Measurements from ENCODE around the gene NPHS1.

The NPHS1 gene

GRCh38 chr19:35783469-35784434 lies 68.6 kb downstream of the NPHS1 start:
- in situ Hi-C loops (cut with MboI; ENCODE audit: low sequenced_read_pairs, unreplicated experiment), result no loop called here
- DNase-seq (ENCODE audit: low spot score), result no peak
- no peak for TF ChIP-seq CTCF (IDR thresholded peaks at IDR 0.05; ENCODE audit: borderline replicate concordance, control extremely low read depth, extremely low read depth, insufficient read depth, missing control alignments)

GRCh38 chr19:35782589-35782988 lies 69.7 kb downstream of the NPHS1 start:
- TF ChIP-seq CTCF (IDR thresholded peaks at IDR 0.05; ENCODE audit: borderline replicate concordance, control extremely low read depth, extremely low read depth, insufficient read depth, missing control alignments), result no peak
- DNase-seq (ENCODE audit: low spot score), result no peak
- in situ Hi-C loops (cut with MboI; ENCODE audit: low sequenced_read_pairs, unreplicated experiment), result no loop called here

GRCh38 chr19:35781650-35782049 lies 70.7 kb downstream of the NPHS1 start:
- no peak for DNase-seq (ENCODE audit: low spot score)
- no peak for TF ChIP-seq CTCF (IDR thresholded peaks at IDR 0.05; ENCODE audit: borderline replicate concordance, control extremely low read depth, extremely low read depth, insufficient read depth, missing control alignments)
- in situ Hi-C loops (cut with MboI; ENCODE audit: low sequenced_read_pairs, unreplicated experiment), result no loop called here

GRCh38 chr19:35780717-35781116 lies 71.6 kb downstream of the NPHS1 start:
- DNase-seq (ENCODE audit: low spot score), result no peak
- in situ Hi-C loops (cut with MboI; ENCODE audit: low sequenced_read_pairs, unreplicated experiment), result no loop called here
- TF ChIP-seq CTCF (IDR thresholded peaks at IDR 0.05; ENCODE audit: borderline replicate concordance, control extremely low read depth, extremely low read depth, insufficient read depth, missing control alignments), result no peak

- no peak for TF ChIP-seq CTCF (IDR thresholded peaks at IDR 0.05; ENCODE audit: borderline replicate concordance, control extremely low read depth, extremely low read depth, insufficient read depth, missing control alignments)
- in situ Hi-C loops (cut with MboI; ENCODE audit: low sequenced_read_pairs, unreplicated experiment), result no loop called here
Observed at GRCh38 chr19:35780058-35780457, 72.2 kb downstream of the NPHS1 start.

GRCh38 chr19:35779033-35779432 lies 73.3 kb downstream of the NPHS1 start:
- in situ Hi-C loops (cut with MboI; ENCODE audit: low sequenced_read_pairs, unreplicated experiment), result no loop called here
- DNase-seq (ENCODE audit: low spot score), result no peak

More at GRCh38 chr19:35780058-35780457, 72.2 kb downstream of the NPHS1 start:
- no peak for DNase-seq (ENCODE audit: low spot score)

More at GRCh38 chr19:35779033-35779432, 73.3 kb downstream of the NPHS1 start:
- no peak for TF ChIP-seq CTCF (IDR thresholded peaks at IDR 0.05; ENCODE audit: borderline replicate concordance, control extremely low read depth, extremely low read depth, insufficient read depth, missing control alignments)
